Putamen (tissue), 1 donor: ENCODE measurements around the gene ARHGEF4.

ENCODE experiments used
- DNase-seq: peaks from one replicate; pipeline ENCODE4 v3.0.0-alpha.2; 2016; ENCODE audit warnings: low spot score

Gene ARHGEF4

GRCh38 chr2:130836501-130837174 lies at the start of gene ARHGEF4:
ARHGEF4 (plus strand) TSS chr2:130836914; CDS start chr2:130836954, 40 bp downstream.
- DNase-seq, result no peak

- no peak for DNase-seq
Observed at GRCh38 chr2:130787841-130788240, 48.9 kb upstream of the ARHGEF4 start.

- DNase-seq, result no peak
Observed at GRCh38 chr2:130790312-130790711, 46.4 kb upstream of the ARHGEF4 start.

GRCh38 chr2:130790804-130791616 lies 45.7 kb upstream of the ARHGEF4 start:
- peak; percentile 41 for DNase-seq

GRCh38 chr2:130791617-130791939 lies 45.1 kb upstream of the ARHGEF4 start:
- DNase-seq, result no peak

- no peak for DNase-seq
Observed at GRCh38 chr2:130795431-130795830, 41.3 kb upstream of the ARHGEF4 start.

- no peak for DNase-seq
Observed at GRCh38 chr2:130796290-130796689, 40.4 kb upstream of the ARHGEF4 start.

- peak; percentile 86 for DNase-seq
Observed at GRCh38 chr2:130797493-130798435, 39.0 kb upstream of the ARHGEF4 start.

- no peak for DNase-seq
Observed at GRCh38 chr2:130798472-130799218, 38.1 kb upstream of the ARHGEF4 start.

GRCh38 chr2:130799295-130799694 lies 37.4 kb upstream of the ARHGEF4 start:
- DNase-seq, result no peak

GRCh38 chr2:130805613-130806012 lies 31.1 kb upstream of the ARHGEF4 start:
- DNase-seq, result no peak

GRCh38 chr2:130806370-130806769 lies 30.3 kb upstream of the ARHGEF4 start:
- no peak for DNase-seq

GRCh38 chr2:130807659-130808385 lies 28.9 kb upstream of the ARHGEF4 start:
- no peak for DNase-seq

GRCh38 chr2:130808482-130809268 lies 28.0 kb upstream of the ARHGEF4 start:
- no peak for DNase-seq

GRCh38 chr2:130810490-130810889 lies 26.2 kb upstream of the ARHGEF4 start:
- no peak for DNase-seq

- no peak for DNase-seq
Observed at GRCh38 chr2:130813722-130814121, 23.0 kb upstream of the ARHGEF4 start.

GRCh38 chr2:130814931-130815680 lies 21.6 kb upstream of the ARHGEF4 start:
- DNase-seq, result no peak

- DNase-seq, result no peak
Observed at GRCh38 chr2:130818809-130819208, 17.9 kb upstream of the ARHGEF4 start.

GRCh38 chr2:130819226-130819607 lies 17.5 kb upstream of the ARHGEF4 start:
- no peak for DNase-seq
